Activated gamma-delta T cell treated with anti-CD3 and anti-CD28 coated beads, Interleukin-2, amount 50 U/mL, for 16 hours (primary cell): Measurements from ENCODE around the gene KIAA1210.

Source experiments
- DNase-seq: peaks from one replicate; pipeline ENCODE4 v3.0.0-alpha.2; 2020; ENCODE audit warnings: low read depth

The KIAA1210 gene

GRCh38 chrX:119127650-119128049, at the start of gene KIAA1210:
KIAA1210 (minus strand) TSS chrX:119127812; CDS start chrX:119123642, 4,170 bp downstream.
- no peak for DNase-seq

- DNase-seq = no peak
Observed at GRCh38 chrX:119177278-119177677, 49.7 kb upstream of the KIAA1210 start.

DNA sequence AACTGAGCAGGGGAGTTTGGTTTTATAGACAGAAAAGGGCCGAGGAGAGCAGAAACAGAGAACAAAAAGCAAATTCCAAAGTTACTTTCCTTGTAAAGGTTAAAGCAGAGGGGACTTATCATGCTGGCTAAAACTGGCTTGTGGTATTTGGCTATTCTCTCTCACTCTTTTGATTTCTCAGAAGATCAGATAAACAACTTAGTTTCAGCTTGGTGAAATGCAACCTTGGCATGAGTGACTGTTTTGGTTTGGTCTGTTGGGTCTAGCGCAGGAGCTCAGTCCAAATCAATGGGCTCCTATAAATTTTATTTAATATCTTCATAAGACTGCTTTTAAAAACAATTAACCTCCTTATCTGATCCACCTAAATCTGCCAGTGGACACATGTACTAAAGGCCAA, 47.3 kb upstream of the KIAA1210 start:
- no peak for DNase-seq

- no peak for DNase-seq
Observed at GRCh38 chrX:119168104-119168503, 40.5 kb upstream of the KIAA1210 start.

- no peak for DNase-seq
Observed at GRCh38 chrX:119158226-119158625, 30.6 kb upstream of the KIAA1210 start.

DNA sequence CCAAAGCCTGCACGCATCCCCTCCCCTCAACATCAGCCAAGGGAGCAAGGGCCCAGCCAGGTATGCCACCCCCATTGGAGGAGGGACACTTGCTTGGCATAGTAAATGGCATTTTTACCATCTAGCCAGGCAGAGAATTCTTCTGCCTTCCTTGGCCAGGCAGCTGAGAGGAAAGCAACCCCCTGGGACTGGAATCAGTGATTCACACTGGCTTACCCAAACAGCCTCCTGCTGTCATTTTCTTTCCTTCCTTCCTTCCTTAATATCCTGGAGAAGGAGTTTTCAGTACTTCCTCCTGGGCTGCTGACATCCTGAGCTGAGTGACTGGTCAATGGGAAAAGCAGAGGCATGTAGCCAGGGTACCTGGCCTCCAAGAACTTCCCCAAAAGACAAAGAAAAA, 28.6 kb upstream of the KIAA1210 start:
- no peak for DNase-seq

GRCh38 chrX:119155416-119156035, 27.9 kb upstream of the KIAA1210 start:
- DNase-seq = no peak

GRCh38 chrX:119151051-119151380, 23.4 kb upstream of the KIAA1210 start:
- no peak for DNase-seq

DNA sequence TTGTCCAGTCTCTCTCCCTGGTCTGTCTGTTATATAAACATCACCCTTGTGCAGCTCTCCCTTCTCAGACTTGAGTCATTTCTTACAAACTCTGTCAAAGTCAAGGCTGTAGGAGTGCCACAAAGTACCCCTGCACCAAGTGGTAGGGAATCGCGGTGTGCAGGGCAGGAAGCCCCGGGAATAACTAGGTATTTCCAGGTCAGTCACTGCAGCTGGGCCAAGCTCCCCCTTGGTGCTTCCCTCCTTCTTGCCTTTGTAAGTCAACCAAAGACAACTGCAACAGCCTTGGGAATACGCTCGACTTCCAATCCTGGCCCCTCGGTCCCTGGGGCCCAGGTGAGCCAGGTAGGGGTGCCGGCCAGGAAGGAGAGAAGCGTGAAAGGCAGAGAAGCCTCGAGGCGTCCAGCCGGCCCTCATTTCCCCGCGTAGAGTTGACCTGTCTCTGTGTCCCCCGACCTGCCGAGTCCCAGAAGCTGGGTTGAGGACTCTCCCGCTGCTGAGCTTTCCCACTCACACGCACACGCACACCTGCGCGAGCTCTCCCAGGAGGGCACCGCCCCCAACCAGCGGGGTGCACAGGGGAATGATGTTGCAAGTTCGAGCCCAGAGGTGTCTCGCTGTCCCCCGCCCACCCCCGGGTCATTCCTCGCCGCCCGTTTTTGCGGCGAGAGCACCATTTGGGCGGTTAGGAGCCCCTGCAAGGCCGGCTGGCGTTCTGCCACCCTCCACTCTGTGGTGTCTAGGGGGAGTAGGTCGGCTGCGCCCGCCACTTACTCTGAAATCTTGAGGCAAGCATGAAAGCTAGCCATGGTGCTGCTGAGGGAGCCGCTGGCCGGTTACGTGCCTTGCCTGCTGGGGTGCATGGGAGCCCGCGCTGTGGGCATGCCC, 22.8 kb upstream of the KIAA1210 start:
- DNase-seq = no peak

DNA sequence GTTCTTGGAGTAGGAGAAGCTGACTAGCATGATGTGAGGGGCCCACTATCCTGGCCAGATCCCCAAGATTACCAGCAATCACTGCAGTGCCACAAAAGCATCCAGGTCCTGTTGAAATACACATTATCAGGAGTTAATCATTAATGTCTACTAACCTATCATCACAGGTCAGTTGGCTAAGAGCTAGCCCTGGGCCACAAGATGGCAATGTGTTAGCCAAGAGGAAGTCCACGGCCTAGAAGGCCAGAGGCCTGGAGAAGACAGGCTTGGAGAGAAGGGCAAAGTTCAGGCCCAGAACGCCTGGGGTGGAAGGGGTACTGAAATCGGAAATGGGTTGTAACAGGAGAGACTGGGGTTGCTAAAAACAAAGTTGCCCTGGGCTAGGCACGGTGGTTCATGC, 19.9 kb upstream of the KIAA1210 start:
- no peak for DNase-seq

- DNase-seq = no peak
Observed at GRCh38 chrX:119145241-119145653, 17.6 kb upstream of the KIAA1210 start.

DNA sequence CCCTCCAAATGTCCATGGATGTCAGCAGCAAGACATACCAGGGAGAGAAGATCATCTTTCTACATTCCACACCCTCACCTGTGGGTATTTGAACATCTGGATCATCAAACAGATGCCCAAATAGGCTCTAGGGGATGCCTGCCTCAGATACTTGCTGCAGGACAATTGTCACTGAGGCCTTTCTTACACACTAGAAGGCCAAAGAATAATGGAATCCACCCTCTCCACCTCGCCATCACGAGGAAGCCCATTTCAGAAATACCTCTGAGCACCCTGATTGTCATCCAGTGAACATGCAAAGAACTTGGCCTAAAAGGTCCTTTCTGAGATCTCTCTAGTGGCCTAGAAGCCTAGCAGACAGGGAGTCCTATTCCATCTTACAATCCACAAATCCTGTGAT, 6.9 kb upstream of the KIAA1210 start:
- no peak for DNase-seq

DNA sequence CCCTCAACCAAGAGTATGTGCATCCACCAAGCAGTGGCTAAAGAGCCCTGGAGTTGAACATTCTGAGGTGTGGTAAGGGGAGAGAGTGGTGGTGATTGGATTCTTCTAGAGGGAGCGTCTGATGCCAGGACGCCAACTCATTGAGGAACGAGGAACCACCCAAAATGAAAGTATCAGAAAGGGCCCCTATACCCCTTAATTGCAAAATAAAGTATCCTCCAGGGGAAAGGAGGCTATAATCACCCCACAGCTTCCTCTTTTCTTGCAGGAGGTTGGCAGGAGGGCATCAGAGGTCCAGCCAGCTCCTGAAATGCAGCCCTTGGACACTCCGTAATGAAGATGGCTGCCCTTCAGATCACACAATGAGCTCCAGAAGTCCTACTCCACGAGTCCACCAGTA, 5.3 kb upstream of the KIAA1210 start:
- no peak for DNase-seq

GRCh38 chrX:119132316-119132715, 4.7 kb upstream of the KIAA1210 start:
- no peak for DNase-seq

- no peak for DNase-seq
Observed at GRCh38 chrX:119130911-119131310, 3.3 kb upstream of the KIAA1210 start.

- no peak for DNase-seq
Observed at GRCh38 chrX:119121341-119121740, 6.3 kb downstream of the KIAA1210 start.

- peak; percentile 37 for DNase-seq
Observed at GRCh38 chrX:119118780-119119395, 8.7 kb downstream of the KIAA1210 start.

DNA sequence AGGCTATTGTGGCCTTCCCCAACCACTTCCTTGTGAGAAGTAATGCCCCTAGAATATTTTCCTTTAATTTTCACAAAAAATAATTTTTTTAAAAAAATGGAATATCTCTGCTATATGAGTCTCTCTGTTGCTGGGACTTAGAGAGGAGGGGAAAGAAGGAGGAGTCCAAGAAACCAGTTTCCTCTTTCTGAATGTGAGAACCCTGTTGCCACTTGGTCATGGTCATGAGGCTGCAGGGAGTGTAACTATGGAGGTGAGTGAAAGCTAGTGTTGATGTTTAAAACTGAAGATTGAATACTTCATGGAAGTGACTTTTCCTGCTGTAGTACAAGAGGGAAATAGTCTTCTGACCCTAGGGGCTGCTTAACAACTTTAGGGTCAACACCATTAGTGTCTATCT, 20.4 kb downstream of the KIAA1210 start:
- no peak for DNase-seq

DNA sequence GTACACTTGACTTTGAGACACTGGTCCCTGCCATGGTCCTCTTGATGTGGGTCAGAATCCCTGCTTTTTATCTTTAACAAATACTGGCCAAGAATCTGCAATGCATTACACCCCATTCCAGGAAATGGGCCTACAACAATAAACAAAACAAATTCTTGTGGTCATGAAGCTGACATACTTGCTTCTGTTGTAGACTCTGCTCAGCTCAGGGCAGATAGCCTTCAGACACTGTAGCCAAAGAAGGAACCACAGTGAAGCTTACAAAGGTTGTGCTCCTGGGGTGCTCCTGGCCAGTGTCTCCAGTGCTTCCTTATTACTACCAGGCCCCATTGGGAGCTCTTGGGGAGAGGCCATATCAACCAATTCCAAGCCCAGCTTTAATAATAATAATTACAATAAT, 21.8 kb downstream of the KIAA1210 start:
- no peak for DNase-seq

DNA sequence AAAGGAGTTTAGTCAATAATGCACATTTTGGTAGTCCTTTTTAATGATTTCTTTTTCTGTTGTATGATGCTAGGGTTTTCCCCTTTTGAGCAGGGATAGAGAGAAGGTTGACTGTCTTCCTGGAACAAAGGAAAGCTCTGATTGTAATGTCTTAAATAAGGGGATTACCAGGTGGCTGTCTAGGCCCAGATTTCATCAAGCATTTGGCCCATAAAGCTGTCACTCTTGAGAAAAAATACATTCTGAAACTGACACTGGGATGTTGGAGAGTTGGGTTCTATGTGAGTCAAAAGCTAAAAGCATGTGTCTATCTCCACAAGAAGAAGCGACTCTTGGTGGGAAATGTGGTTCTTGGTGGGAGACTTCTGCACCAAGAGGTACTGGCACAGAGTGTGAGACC, 26.4 kb downstream of the KIAA1210 start:
- DNase-seq = no peak

DNA sequence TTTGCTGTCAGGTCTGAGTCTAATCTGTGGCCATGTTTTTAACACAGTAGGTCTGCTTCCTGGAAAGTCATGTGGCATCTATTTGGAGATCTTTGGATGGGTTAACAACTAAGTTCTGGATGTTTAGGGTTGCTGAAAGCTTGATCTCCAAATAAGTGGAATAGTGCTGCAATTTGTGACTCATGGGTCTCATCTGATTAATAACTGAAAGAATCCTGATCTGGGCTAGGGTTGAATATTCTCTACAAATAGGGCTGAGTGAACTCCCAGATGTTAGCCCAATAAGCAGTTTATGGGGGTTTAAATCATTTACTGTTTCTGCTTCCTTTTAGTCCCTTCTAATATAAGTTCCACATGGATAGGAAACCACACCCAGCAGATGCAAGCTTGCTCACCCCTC, 31.7 kb downstream of the KIAA1210 start:
- no peak for DNase-seq

- no peak for DNase-seq
Observed at GRCh38 chrX:119094819-119095218, 32.8 kb downstream of the KIAA1210 start.

- DNase-seq = no peak
Observed at GRCh38 chrX:119093991-119094735, 33.4 kb downstream of the KIAA1210 start.
